GM21390 (cell line): Measurements from ENCODE around the gene EIF5A2.
A peak's percentile ranks its signal among the peaks of the same experiment; 100 is the strongest.
"Not testable (repeated sequence)": the region's sequence is repeated elsewhere in the genome, so short reads cannot be mapped to it uniquely, and the experiment has no call there.

Experiments used
- ATAC-seq: cut with Tn5 transposase; IDR thresholded peaks from one replicate; pipeline ENCODE4 v1.9.1; 2021; ENCODE audit not compliant: unreplicated experiment

Gene EIF5A2

DNA sequence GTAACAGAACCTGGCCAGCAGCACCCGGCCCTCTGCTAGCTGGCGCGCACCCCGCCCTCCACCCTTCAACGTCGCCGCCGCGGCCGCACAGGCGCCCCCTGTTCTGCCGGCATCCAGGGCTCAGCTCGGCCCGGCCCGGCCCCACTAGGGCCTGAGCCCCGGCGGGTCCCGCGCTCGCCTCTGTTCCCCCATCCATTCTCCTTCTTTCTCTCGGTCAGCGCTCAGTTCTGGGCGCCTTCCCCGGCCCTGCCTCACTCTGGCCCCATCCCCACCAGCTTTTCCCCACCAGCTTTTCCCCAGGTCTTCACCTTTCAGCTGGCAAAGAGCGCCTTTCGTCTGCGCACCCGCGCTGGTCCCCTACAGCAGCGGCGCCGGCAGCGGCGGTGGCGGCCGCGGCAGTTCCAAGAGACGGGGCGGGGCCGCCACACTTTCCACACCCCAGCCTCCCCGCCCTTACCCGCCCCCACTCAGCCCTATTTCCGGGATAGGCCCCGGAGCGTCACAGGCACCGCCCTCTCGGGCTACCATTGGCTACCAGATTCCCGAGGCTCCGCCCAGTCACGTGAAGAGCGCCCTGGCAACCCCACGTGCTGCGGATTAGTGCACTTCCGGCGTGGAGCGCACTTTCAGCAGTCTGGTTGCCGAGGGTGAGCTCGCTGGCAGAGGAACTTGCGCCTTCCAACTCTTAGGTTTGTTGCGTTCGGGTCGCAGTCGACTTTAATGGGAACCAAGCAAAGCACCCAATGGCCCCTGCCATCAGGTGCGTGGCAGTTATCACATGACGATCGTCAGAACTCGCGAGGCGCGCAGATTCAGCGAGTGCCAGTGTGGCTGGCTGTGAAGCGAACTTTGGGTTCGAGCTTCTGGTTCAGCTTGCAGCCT, at the start of gene EIF5A2:
EIF5A2 (minus strand) TSS at position 403 of the 882 bp plus-strand sequence. CDS start 831 bp downstream, outside the sequence.
- peak; percentile 95 for ATAC-seq

GRCh38 chr3:170956647-170957046, 48.2 kb upstream of the EIF5A2 start:
- no peak for ATAC-seq

DNA sequence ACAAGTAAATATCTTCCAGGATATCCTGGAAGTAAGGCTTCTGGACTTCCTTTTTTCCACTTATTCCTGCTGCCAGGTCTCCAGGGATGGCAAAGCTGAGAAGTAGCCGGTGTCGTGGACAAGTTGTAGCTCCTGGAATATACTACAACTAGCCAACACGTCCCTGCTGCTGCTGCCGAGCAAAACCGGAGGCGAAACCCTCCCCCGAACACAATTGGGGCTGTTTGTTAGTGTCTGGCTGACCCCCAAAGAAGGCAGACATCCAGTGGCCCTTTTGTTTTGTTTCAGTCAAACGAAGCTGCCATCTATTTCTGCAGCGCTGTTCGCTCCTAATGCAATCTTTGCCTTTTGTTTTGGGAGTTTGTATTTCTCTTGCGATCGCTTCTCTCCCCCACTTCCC, 45.3 kb upstream of the EIF5A2 start:
- no peak for ATAC-seq

DNA sequence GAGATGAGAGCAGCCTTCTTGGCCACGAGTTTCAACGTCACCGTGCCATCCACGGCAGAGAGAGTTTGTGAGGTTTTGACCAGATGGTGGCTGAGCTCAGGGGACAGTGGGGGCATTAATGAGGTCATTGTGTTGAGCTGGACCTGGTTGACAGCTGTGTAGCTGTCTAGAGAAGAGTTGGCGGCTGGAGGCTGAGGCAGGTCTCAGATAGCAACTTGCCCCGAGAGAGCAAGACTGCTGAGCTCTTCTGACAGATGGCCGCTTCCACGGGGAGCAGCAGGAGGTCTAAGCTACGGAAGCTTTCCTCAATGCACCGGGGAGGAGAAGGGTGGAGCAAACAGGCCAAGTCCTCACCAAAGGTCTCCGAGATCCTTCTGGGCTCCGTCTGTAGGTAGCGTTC, 44.8 kb upstream of the EIF5A2 start:
- no peak for ATAC-seq

- ATAC-seq, result no peak
Observed at GRCh38 chr3:170949211-170949610, 40.8 kb upstream of the EIF5A2 start.

DNA sequence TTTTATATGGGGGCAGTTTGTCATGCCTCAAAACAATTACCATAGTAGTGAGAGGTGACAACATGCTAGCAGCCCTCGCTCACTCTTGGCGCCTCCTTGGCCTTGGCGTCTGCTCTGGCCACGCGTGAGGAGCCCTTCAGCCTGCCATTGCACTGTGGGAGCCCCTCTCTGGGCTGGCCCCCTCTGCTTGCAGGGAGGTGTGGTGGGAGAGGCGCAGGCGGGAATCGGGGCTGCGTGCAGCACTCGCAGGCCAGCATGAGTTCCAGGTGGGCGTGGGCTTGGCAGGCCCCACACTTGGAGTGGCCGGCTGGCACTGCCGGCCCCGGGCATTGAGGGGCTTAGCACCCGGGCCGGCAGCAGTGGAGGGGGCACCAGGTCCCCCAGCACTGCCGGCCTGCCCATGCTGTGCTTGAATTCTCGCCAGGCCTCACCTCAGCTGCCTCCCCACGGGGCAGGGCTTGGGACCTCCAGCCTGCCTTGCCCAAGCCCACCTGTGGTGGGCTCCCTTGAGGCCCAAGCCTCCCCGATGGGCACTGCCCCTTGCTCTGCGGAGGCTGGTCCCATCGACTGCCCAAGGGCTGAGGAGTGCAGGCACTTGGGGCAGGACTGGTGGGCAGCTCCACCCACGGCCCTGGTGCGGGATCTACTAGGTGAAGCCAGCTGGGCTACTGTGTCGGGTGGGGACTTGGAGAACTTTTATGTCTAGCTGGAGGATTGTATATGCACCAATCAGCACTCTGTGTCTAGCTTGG, 38.8 kb upstream of the EIF5A2 start:
- no peak for ATAC-seq

DNA sequence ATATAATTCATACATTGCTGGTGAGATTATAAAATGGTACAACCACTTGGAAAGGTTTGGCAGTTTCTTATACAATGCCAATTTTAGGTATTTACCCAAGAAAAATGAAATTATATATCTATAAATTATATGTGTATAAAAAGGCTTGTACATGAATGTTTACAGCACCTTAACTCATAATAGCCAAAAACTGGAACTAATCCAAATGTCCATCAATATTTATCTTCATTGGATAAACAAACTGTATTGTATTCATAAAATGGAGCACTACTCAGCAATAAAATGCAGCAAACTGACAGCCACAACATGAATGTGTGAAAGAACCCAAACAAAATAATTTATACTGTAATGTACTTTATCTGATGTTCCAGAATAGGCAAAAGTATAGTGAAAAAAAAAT, 33.6 kb upstream of the EIF5A2 start:
- ATAC-seq, result no peak

- ATAC-seq, result no peak
Observed at GRCh38 chr3:170941551-170941950, 33.1 kb upstream of the EIF5A2 start.

- ATAC-seq, result not testable (repeated sequence)
Observed at GRCh38 chr3:170933039-170933438, 24.6 kb upstream of the EIF5A2 start.

- not testable (repeated sequence) for ATAC-seq
Observed at GRCh38 chr3:170923553-170923952, 15.1 kb upstream of the EIF5A2 start.

- no peak for ATAC-seq
Observed at GRCh38 chr3:170918715-170919114, 10.3 kb upstream of the EIF5A2 start.

- ATAC-seq, result no peak
Observed at GRCh38 chr3:170914690-170915089, 6.3 kb upstream of the EIF5A2 start.

GRCh38 chr3:170914212-170914611, 5.8 kb upstream of the EIF5A2 start:
- ATAC-seq, result no peak

DNA sequence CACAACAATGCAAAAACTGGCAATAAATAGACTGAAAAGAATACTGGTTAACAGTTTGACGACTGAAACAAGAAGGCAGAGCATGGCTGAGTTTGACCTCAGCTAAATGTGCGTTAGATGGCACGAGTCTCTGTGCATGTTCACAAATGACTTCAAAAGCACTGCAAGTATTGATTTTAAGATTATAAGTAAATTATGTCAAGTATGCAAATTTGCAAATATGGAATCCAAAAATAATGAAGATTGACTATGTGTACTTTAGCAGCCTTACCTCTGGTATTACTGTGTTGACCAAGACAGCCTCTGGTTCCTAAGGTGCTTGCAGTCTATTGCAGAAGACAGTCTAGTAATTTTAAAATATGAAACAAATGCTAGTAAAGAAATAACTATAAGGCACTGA, 2.6 kb upstream of the EIF5A2 start:
- no peak for ATAC-seq

DNA sequence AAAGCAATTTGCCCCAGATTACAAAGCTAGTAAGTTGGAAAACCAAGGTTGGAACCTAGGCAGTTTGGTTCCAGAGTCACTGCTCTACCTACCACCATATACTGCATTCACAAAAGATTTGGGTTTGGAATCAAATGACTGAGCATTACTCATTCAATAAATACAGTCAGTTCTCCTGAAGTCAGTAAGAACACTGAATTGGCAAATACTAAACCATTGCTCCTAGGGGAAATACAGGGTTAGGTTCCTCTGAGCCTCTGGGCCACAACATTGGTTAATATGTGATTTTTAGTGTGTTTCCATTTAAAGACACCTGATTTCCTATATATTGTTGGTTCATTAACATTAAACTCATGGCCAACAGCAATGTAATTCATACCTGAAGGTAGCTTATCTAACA, 2.1 kb upstream of the EIF5A2 start:
- ATAC-seq, result no peak

DNA sequence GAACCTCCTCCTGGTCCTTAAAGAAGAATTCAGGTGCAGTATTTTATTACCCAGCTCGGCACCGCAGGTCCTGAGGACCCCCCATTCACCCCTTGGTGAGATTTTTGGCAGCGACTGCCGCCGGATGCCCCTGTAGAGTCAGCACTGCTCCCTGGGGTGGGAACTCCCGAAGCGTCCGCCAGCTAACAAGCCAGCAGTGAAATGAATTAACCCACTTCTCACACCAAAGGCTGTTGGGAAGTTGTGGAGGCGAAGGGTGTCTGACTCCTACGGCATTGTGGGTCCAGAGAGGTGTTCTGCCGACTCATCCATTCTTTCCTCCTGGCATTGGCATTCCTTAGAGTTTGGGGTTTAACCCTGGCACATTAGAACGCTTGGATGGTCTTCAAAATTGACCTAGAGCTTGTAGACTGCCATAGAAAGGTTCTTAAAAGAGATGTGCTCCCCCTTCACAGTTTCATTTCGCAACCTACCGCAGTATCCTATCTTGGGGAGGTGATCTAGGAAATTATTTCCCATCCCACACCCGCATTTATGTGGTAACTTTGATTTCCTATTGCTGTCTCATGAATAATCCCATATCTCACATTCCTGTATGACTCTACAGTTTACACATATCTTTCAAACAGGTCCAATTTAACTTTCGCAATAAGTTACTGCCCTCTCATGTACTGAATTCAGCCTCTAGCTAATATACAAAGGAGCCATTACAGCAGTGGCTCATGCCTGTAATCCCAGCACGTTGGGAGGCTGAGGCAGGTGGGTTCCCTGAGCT, 879 bp upstream of the EIF5A2 start:
- ATAC-seq, result no peak

- ATAC-seq, result peak; percentile 1
Observed at GRCh38 chr3:170907637-170908234, 701 bp downstream of the EIF5A2 start.

DNA sequence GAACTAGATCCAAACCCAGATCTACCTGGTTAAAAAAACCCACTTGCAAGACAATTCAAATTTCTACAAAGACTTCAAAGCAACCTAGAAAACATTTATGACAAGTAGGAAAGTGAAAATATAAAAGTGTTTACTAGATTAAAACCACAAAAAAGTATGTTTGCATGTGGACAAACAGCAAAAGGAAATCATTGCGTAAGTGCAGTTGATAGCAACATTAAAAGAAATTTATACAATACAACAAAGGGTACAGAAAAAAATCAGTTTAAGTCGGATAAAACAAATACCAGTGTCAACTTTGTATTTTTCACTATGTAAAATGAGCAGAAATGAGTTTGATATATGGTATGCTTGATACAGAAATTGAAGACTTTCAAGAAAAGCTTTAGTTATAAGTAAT, 2.6 kb downstream of the EIF5A2 start:
- no peak for ATAC-seq

GRCh38 chr3:170903123-170903522, 5.3 kb downstream of the EIF5A2 start:
- no peak for ATAC-seq

GRCh38 chr3:170899455-170899854, 9.0 kb downstream of the EIF5A2 start:
- no peak for ATAC-seq

GRCh38 chr3:170897978-170898377, 10.5 kb downstream of the EIF5A2 start:
- ATAC-seq, result no peak
